Left lung (tissue), 10 donors: ENCODE data around the gene CORO7. TPM values are rescaled to one million over a fixed set of nuclear protein-coding genes. Genes with fewer than 3 reads are reported as not detected.

Experiments used
- ATAC-seq: fragments of 200-7000 bp; cut with Tn5 transposase; one replicate; pipeline ENCODE4 v1.9.1; 2020; ENCODE audit warnings: moderate library complexity
- DNase-seq, 4 donors: peaks; one replicate each; pipeline ENCODE4 v3.0.0-alpha.2; 2013 to 2020
- H3K27ac ChIP-seq, 2 donors: fragments of 200-600 bp; sonication (generic) in 1 of 2; one replicate each; pipeline versions ENCODE4 v1.5.0 to v1.8.0; 2020 to 2021
- H3K27me3 ChIP-seq, 2 donors: fragments of 200-600 bp; sonication (generic) in 1 of 2; one replicate each; pipeline versions ENCODE4 v1.5.0 to v1.8.0; 2020 to 2021
- H3K36me3 ChIP-seq, 2 donors: fragments of 200-600 bp; sonication (generic) in 1 of 2; one replicate each; pipeline versions ENCODE4 v1.5.0 to v1.8.0; 2020 to 2021
- H3K4me1 ChIP-seq, 2 donors: fragments of 200-600 bp; one replicate each; pipeline ENCODE4 v1.8.0; 2021
- H3K4me3 ChIP-seq, 2 donors: fragments of 200-600 bp; sonication (generic) in 1 of 2; one replicate each; pipeline versions ENCODE4 v1.5.0 to v1.8.0; 2020 to 2021; ENCODE audit warnings: mild to moderate bottlenecking in 1 of 2
- H3K9me3 ChIP-seq, 2 donors: fragments of 200-600 bp; sonication (generic) in 1 of 2; one replicate each; pipeline versions ENCODE4 v1.5.0 to v1.8.0; 2020 to 2021
- CTCF ChIP-seq, 2 donors: fragments of 200-600 bp; sonication (generic) in 1 of 2; IDR thresholded peaks; one replicate each; pipeline versions ENCODE4 v1.5.0 to v1.8.0; 2021; ENCODE audit warnings: antibody characterized with exemption in 2 of 2
- intact Hi-C, 2 donors: fragments of 100-400 bp; cut with DNase I; formaldehyde crosslinking; loops; one replicate each; pipeline versions ENCODE4 v1.11.2 to v1.14.2; 2022
- polyA plus RNA-seq, 6 donors: library from polyadenylated mRNA; unstranded; fragments of 120-200 nt; gene quantifications; one replicate each; pipeline ENCODE4 v1.2.1, GENCODE V29; 2013; ENCODE audit not compliant: insufficient read length in 6 of 6
- total RNA-seq, 2 donors: library from RNA; stranded (reverse); fragmentation: NEBNext Ultra II Directional; extraction: Animal tissue kit (Norgen Biotek cat#: 25700); gene quantifications; one replicate each; pipeline ENCODE4 v1.2.1, GENCODE V29; 2021
- donor health status: DM: no; HTN: yes; CAD: no.
- donor health status: DM: no; HTN: no; CAD: no.

CORO7 gene
- total and polyA plus RNA-seq, 8 donors = 15.7 to 81.7 (median 21.6) TPM

- Histone ChIP-seq H3K27me3 (no peaks in the 10 kb centered on the region), H3K36me3 (peaks cover 0 to 99% of the 10 kb centered on the region in 2 donors), H3K9me3 (no peaks in the 10 kb centered on the region), H3K4me3 (no peak overlapping the region), H3K27ac (no peak overlapping the region), H3K4me1 (peaks cover 0 to 17% of the 10 kb centered on the region in 2 donors)
- intact Hi-C loops = loop anchor here (2.0 to 5.0 kb wide), 2 partner anchors 44 to 45 kb away; no protein-coding TSS in a partner anchor
- ATAC-seq (peak; percentile 97), DNase-seq (peak; percentile 76 to 95 (median 84))
- TF ChIP-seq CTCF (IDR thresholded peaks at IDR 0.05) = peak; percentile 92 to 95
Observed at GRCh38 chr16:4402439-4403132, 13.8 kb downstream of the CORO7 start.

- no peak for TF ChIP-seq CTCF (IDR thresholded peaks at IDR 0.05)
- Histone ChIP-seq H3K27me3 (no peaks in the 10 kb centered on the region), H3K9me3 (no peaks in the 10 kb centered on the region), H3K27ac (no peak overlapping the region), H3K4me1 (peaks cover 0 to 17% of the 10 kb centered on the region in 2 donors), H3K4me3 (no peak overlapping the region), H3K36me3 (peaks cover 0 to 99% of the 10 kb centered on the region in 2 donors)
- no peak for DNase-seq
- no peak for ATAC-seq
- intact Hi-C loops = loop anchor here in 1 of 2 donors (5.0 kb wide), 1 partner anchor 44 kb away; no protein-coding TSS in a partner anchor
Observed at GRCh38 chr16:4401510-4401909, 14.9 kb downstream of the CORO7 start.

- peaks cover 0 to 99% of the 10 kb centered on the region in 2 donors for H3K36me3 ChIP-seq
- intact Hi-C loops = loop anchor here in 1 of 2 donors (5.0 kb wide), 1 partner anchor 44 kb away; no protein-coding TSS in a partner anchor
- no peak for TF ChIP-seq CTCF (IDR thresholded peaks at IDR 0.05)
- DNase-seq = no peak
- no peaks in the 10 kb centered on the region for H3K9me3 ChIP-seq
- no peak overlapping the region for H3K4me3 ChIP-seq
- no peaks in the 10 kb centered on the region for H3K27me3 ChIP-seq
- H3K27ac ChIP-seq = no peak overlapping the region
- ATAC-seq = no peak
- H3K4me1 ChIP-seq = peaks cover 0 to 17% of the 10 kb centered on the region in 2 donors
Observed at GRCh38 chr16:4401094-4401501, 15.3 kb downstream of the CORO7 start.

- intact Hi-C loops = no loop called here
Observed at GRCh38 chr16:4399001-4399730, 17.2 kb downstream of the CORO7 start.

More at GRCh38 chr16:4399001-4399730, 17.2 kb downstream of the CORO7 start:
- Histone ChIP-seq H3K27me3 (no peaks in the 10 kb centered on the region), H3K4me3 (no peak overlapping the region), H3K9me3 (no peaks in the 10 kb centered on the region), H3K4me1 (peaks cover 0 to 20% of the 10 kb centered on the region in 2 donors), H3K36me3 (peaks cover 0 to 99% of the 10 kb centered on the region in 2 donors), H3K27ac (no peak overlapping the region)
- no peak for DNase-seq
- no peak for TF ChIP-seq CTCF (IDR thresholded peaks at IDR 0.05)
- no peak for ATAC-seq
